Eye (tissue), 1 donor: ENCODE measurements around the gene FAM193B.
"Not testable (repeated sequence)": the region's sequence is repeated elsewhere in the genome, so short reads cannot be mapped to it uniquely, and the experiment has no call there.

ENCODE experiments used
- DNase-seq: peaks from one replicate; pipeline ENCODE4 v3.0.0-alpha.2; 2015

FAM193B gene

DNA sequence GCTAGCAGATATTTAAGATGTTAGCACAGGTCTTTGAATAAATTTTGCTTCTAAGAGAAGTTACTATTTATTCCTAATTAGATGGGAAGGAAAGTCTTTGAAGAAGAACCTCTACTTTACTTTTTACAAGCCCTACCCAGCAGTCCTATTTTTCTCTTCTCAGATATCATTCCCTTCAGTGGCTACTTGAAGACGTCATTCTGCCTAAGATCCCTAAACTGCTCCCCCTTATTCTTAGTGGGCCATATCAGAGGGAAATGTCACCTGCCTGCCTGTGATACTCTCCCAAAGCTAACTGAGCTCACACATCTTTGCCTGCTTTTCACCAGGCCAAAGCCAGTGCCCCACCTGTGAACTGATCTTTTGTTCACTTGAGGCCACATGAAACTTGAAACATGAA is 21.1 kb upstream of the FAM193B start:
- no peak for DNase-seq

DNA sequence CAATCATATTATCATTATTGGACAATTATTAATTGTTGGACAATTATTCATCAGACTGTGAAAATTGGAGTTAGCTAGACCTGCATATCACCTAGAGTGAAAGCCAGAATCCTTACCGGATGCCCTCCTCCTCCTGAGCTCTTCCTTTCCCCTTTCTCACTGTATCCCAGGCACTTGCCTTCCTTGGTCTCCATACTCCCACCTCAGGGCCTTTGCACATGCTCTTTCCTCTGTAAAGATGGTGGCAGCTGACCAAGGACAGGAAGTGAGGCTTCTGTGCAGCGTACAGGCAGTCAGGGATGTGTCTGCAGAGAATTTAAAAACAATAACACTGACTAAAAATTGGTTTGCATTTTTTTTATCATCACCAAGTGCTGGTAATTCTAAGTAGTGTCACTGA is 15.5 kb upstream of the FAM193B start:
- no peak for DNase-seq

DNA sequence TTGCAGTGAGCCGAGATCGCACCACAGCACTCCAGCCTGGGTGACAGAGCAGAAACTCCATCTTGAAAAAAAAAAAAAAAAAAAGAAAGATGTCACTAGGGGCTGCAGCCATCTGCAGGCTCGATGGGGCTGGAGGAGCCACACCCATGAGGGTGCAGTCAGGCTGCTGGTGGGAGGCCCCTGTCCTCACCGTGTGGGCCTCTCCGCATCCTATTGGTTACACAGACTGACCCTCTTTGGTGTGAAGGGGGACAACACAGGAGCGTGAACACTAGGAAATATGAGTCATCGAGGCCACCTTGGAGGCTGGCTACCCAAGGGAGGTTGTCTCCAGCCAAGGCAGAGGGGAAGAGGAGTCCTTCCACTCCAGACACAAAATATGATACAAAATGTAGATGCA is 14.0 kb upstream of the FAM193B start:
- no peak for DNase-seq

DNA sequence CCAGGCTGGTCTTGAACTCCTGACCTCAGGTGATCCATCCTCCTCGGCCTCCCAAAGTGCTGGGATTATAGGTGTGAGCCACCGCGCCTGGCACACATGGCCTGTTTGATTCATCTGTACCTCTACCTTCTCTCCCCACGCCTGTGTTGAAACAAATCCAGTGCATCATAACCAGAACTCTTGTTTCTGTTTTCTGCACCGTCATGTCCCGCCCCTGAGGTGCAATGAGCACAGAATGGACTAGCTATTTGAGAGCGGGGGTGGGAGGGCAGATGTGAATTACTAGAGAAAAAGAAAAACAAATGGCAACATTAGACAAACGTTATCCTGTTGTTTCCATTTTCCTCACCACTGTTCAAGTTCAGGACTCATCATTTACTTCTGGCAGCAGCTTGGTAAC is 10.7 kb upstream of the FAM193B start:
- DNase-seq: no peak

DNA sequence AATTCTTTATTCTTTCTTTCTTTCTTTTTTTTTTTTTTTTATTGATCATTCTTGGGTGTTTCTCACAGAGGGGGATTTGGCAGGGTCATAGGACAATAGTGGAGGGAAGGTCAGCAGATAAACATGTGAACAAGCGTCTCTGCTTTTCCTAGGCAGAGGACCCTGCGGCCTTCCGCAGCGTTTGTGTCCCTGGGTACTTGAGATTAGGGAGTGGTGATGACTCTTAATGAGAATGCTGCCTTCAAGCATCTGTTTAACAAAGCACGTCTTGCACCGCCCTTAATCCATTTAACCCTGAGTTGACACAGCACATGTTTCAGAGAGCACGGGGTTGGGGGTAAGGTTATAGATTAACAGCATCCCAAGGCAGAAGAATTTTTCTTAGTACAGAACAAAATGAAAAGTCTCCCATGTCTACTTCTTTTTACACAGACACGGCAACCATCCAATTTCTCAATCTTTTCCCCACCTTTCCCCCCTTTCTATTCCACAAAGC is 5.1 kb upstream of the FAM193B start:
- DNase-seq: not testable (repeated sequence)

DNA sequence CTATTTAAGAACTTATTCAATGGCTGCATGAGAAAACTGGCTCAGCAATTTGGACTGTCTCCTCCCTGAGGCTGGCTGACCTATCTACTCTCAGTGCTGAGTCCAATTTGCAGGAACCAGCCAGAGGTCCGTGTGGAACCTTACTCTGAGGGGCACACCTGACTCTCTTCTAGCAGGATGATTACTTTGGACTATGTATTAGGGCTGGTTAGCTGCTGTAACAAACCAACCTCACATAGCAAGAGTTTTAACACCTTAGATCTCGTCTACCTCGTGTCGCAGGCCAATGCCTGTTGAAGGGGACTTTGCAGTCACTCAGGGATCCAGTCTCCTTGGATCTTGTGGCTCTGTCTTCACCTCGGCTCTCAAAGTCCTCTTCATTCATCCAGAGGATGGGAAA is 3.4 kb upstream of the FAM193B start:
- DNase-seq: no peak

DNA sequence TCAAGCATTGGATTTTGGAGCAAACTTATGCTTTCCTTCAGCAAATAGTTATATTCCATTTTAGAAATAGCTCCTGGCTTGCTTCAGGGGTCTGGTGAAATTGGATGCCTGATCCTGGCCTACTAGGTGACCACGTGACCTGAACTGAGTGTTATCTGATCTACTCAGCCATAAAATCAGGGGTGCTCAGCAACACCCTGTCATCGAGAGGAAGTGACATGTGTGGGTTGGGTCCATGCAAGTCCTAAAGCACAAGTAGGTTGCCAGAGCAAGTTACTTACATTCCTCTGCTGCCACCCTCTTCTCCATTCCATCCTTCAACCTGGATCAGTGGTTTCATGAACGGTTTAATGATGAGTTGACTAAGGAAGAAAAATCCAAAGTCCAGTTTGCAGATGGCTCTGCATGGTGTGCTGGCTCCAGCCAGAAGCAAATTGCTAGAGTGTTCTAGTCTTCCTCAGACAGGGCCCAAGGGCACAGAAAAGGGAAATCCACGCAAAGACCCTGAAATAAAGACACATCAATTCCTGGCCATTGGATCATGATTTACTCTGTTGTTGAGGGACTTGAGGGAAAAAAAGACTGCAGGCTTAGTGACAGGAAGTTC is 2.8 kb upstream of the FAM193B start:
- DNase-seq: no peak

DNA sequence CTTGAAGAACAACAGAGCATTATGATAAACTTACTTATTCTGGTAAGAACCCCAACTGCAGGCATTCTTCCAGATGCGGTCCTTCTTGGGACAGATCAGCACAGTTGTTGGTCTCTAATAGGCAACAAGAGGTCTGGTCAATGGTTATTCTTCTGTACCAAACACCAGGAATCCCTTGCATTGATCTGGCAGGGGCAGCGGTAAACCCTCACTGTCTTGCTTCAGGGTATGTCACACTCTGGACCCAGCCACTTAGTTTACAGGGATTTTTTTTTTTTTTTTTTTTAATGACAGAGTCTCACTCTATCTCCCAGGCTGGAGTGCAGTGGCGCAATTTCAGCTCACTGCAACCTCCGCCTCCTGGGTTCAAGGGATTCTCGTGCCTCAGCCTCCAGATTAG is 1.3 kb upstream of the FAM193B start:
- no peak for DNase-seq

DNA sequence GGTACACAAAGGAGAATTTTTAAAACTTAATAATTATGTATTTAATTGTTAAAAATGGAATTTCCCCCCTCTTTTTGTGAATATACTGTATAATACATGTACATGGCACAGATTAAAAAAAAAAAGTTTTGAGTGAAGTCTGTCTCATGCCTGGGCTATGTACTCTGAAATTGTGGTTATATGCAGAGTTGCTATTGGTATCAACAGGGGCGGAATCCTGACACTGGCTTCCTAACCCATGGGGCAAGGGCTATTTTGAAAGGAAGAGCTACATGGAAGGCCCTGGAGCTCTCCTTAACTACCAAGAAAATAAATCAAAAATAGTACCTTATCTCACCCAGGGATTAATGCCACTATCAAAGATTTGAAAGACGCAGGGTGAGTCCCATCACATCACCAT is 865 bp upstream of the FAM193B start:
- DNase-seq: no peak

DNA sequence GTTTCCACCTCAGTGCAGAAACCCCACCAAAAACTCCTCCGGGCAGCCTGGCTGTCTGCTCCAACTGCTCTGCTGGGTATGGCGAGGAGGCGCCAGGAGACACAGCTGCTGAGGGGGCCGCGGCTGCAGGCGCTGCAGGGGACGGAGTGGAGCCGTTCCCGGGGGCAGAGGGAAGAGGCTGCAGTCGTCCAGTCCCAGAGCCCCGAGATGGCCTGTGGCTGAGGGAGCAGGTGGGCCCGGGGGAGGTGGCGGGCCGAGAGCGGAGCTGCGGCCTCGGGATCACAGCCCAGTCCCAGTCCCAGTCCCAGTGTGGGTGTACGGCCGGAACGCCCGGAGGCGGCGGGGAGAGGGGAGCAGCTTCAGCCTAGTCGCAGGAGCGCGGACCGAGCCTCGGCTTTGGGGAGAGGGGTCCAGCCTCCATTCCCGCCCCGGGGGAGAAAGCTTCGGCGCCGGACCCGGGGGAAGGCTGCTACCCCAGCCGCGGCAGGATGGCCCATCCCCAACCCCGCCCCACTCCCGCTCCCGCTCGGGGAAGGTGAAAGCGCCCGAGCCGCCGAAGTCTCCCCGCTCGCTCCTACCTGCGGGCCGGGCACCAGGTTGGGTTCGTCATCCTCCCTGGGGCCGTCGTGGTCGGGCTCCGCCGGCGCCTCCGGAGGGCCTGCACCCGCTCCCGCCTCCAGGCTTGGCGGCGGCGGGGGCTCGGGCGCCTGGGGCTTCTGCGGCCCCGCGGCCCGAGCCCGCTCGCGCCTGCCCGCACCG is 513 bp downstream of the FAM193B start:
- DNase-seq: peak; percentile 69

DNA sequence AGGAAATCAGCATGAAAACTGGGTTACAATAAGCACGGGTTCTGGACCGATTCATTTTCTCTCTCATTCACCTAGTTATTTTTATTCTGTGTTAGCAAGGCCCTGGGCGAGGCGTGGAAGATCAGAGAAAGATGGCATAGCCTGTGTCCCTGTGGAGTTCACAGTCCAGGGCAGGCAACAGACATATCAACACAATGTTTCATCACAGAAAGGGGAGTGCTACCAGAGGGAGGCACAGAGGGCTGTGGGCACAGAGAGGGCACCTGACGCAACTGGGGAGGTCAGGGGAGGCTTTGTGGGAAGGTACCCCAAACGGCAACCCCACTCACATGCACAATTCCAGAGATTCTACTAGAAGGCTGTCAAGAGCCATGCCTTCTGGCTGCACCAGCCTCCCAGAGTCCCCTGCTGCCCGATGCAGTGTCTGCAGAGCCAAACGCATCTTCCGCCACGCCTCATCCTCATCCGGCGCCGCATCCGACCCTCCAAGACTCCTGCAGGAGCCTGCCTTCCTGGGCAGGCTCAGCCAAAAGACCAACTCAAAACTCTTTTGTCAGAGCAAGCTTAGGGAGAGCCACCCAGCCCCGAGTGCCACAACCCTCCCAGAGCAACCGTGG is 1.4 kb downstream of the FAM193B start:
- peak; percentile 33 for DNase-seq

DNA sequence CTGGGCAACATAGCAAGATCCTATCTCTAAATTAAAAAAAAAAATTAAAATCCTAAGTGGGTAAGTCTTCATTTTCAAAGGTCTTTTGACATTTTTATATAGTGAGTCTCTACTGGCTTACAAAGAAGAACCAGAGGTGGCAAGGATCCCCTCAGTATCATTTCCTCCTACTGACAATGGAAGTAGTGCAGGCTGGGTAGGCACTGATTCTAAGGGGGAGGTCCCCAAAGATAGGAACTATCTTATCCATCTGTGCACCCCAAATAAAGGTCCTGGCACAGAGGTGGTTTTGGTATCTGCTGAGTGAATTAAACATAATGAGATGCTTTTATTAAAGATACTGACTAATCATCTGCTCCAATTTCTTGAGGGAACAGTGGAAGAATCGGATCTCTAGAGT is 4.2 kb downstream of the FAM193B start:
- no peak for DNase-seq

DNA sequence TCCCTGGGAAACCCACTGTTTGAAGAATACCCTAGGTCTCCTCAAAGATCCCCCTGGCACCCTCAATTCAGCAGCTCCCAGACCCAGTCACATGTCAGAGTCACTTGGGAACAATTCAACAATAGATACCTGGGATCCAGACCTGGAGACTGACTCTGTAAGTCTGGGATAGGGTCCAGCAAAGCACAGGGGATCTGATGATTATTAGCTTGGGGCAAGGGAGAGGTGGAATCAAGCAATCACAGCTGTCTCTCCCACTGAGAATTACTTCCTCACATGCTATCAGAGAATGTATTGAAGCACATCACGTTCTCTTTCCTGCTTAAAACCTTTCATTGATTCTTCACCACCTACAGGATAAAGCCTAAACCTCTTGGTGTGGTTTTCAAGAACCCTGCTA is 5.9 kb downstream of the FAM193B start:
- no peak for DNase-seq

DNA sequence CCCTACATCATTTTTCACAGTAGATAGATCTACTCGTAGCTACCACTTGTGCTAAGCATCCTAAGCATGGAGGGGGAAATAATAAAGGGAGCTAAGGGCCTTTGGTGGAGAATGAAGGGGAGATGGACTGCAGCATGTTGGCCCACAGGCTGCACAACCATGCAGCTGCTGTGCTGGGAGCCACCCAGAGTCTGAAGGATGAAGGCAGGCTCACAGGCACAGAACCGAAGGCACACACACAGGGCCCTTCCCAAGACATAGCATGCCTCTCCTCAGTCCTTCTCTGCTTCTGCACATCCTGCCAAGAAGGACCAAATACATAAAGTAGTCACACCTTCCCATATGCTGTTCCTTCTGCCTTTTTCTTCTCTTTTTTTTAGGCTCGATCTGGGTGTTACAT is 6.6 kb downstream of the FAM193B start:
- no peak for DNase-seq

DNA sequence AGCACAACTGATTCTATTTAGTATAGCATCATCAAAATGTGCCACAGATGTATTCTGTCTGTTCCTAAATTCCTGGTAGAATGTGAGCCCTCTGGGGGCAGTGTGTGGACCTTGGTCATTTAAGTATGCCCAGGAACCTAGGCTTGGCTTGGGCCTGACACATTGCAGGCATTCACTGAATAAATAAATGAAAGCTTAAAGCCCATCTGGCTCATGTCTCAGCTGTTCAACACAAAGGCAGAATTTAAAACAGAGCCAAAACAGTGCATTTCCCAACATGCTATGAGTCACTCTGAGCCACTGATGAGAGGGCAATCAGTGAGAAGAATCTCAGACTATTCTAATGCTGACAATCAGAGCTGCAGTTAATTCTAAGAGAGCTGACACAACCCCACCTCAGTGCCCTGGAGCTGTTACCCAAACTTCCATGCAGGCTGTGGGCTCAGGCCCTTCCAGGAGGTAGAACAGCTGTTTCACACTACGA is 8.1 kb downstream of the FAM193B start:
- DNase-seq: peak; percentile 33

DNA sequence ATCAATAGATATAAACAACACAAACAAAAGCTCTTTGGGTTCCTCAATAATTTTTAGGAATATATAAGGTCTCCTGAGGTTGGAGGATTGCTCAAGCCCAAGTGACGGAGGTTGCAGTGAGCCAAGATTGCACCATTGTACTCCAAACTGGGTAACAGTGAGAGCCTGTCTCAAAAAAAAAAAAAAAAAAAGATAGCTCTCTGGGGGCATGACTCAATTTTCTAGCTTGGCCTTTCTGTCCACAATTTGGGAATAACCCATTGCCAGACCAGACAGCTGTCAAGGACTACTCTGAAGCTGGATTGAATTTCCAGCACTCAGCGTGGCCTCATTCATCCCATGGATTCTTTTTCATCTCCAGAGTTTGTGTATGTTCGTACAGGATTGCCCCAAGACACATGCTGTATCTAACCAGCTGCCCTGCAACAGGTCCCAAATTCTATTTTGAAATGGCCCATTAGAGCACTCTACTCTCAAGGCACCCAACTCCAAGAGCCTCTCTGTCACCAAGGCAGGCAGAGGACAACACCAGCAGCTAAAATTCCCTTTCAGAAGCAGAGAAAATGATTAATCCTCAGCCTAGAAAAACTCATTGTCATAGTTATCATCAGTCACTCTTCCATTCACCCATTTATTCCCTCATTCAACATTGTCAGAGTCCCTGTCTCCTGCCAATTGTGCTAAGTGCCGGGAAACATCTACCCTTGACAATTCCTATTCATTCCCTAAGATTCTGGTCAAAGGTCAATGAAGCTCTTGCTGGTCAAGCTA is 8.7 kb downstream of the FAM193B start:
- no peak for DNase-seq

DNA sequence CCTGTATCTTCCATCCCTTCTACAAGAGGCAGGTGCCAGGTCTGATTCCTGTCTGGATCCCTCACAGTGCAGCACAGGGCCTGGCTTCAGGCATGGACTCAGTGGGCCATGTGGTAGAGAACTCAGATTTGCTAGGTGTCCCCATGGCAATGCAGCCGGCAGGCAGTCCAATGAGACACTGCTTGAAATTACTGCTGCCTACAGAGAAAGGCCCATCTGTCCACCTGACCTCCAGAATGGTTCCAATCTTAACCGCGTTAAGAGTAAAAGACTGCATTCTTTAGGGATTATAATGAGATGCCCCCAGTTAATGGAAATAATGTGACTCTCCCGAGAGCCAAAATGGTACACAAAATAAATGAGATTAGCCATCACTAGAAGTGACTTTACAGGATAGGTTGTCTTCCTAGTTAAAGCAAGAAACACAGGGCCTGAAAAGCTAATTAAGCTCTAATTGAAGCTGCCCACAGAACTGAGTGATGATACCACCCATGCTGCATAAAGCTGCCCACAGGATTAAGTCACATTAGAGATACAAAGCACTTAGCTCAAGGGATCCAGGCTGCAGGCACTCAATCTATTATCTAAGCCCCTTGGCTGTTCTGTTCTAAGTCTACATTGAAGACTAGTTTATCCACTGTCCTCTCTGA is 11.4 kb downstream of the FAM193B start:
- peak; percentile 48 for DNase-seq

DNA sequence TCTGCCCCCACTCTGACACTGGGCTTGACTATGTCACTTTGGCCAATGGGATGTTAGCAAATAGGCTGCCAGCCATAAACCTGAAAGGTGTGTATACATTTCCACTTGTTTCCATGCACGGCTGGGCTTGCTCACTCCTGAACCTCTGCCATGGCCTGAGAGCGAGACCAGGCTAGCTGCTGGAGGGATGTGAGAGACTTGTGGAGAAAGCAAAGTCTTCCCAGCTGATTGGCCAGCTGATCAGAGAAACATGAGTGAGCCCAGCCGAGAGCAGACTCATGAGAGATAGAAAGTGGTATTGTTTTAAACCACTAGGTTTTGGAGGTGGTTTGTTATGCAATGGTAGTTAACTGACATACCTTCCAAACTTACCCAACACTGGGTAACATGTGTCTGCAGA is 13.9 kb downstream of the FAM193B start:
- DNase-seq: no peak

DNA sequence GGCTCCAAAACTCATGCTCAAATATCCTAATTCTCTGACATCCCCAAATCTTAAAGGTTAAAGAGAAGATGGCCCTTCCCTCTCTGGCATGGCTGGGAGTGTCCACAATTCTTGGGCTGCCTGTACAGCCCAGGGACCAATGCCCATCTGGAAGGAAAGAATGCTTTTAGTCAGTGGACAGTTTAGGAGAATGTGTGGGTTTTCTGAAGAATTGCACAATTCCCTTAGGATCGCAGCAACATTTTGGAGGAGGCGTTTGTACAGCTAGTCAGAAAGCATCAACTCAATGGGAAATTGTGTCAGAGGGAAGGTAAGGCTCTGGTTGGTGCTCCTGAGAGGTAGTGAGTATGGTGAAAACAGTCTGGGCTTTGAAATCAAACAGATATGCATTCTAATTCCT is 15.0 kb downstream of the FAM193B start:
- no peak for DNase-seq

DNA sequence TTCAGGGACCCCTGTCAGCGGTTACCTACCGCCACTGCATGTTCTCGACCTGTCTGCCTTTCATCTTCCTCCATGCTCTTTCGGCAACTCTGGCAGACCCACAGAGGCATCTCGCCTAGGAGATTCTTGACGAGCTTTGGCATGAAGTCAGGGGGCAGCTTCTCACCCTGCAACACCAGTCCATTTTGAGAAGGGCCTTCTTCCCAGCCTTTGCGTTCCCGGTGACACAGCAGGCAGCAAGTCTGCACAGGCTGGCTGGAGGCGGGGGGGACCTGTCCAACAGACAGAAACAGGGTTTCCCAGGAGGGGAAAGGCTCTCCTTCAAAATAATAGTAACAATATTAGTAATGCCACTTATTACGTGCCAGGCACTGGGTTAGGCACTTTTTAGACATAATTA is 15.5 kb downstream of the FAM193B start:
- DNase-seq: no peak

DNA sequence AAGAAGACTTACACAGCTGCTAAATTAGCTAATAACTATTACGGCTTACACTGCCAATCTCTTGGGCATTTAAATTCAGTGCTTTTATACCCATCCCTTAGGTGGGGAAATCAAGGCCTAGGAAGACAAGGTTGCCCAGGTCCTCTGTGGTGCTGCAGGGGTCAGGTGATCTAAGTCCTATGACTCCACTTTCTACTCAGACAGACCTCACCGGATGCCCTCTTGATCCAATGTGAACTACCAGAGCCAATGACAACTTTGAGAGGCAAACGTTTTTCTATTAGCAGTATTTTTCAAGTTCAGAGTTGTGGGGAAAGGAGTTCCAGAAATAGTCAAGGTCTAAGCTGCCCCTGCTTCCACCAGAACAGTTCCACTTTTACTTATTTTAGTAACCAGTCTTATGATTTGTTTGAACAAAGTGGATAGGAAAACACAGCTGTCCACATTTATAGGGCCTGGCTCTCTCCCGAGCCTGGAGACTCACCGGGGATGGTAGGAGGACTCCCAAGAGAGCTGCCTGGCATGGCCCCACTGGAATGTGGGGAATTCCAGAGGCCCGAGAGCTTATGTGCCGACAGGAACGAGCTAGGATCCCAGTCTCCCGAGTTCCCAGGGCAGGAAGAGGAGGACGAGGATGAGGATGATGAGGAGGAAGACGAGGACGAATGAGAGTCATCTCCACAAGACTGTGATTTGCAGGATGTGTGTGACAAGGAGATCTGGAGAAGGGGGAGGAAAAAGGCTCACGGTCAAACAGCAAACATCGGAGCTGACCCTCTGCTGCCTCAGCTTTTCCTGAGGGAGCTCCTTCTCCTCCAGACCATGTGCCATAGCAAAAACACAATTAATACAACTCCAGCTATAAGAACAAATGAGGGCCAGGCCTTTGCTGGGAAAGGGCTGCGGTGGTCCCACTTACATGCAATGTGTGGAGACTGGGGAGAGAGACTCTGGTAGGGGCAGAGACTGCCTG is 16.7 kb downstream of the FAM193B start:
- DNase-seq: peak; percentile 22

DNA sequence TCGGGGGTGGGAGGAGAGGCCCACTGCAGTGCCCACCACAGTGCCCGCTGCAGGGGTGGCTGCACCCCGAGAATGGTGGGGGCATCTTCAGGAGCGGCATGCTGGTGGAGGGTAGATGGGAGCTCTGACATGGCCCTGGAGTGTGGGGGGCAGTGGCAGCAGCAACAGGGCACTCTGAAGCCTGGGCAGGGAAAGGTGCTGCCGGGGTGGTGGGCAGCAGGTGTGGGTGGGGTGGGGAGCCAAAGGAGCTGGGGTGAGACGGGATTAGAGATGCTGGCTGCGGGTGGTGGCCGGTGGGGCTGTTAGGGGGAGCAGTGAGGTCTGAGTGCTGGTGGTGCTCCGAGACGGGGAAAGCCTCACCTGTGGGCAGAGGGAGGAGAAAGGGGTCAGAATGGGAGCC is 18.0 kb downstream of the FAM193B start:
- no peak for DNase-seq
